Measurements from ENCODE around the gene SNX5. TPM values are rescaled to one million over a fixed set of nuclear protein-coding genes. Genes with fewer than 3 reads are reported as not detected.

Gene SNX5
- total RNA-seq, 4 donors from 2014 or later = 49.9 to 114 (median 64.5) TPM

- Histone ChIP-seq H3K27me3 (no peaks in the 10 kb centered on the region), H3K36me3 (peaks cover 1% of the 10 kb centered on the region), H3K4me1 (peaks cover 30% of the 10 kb centered on the region), H3K4me3 (no peak overlapping the region), H3K9me3 (no peaks in the 10 kb centered on the region), H3K27ac (no peak overlapping the region)
- no peak for DNase-seq (ENCODE audit: low spot score in 2 of 2)
- no peak for TF ChIP-seq POLR2AphosphoS5 (IDR thresholded peaks at IDR 0.05)
- no peak for TF ChIP-seq POLR2A (IDR thresholded peaks at IDR 0.05)
- TF ChIP-seq CTCF (IDR thresholded peaks at IDR 0.05) = no peak
- no peak for TF ChIP-seq EP300 (IDR thresholded peaks at IDR 0.05)
- 85% methylated on average over 9 of the region's 9 CpGs for WGBS
Measured at GRCh38 chr20:17935761-17936160, 32.8 kb downstream of the SNX5 start.

- Histone ChIP-seq H3K4me3 (no peak overlapping the region), H3K36me3 (no peaks in the 10 kb centered on the region), H3K4me1 (peaks cover 30% of the 10 kb centered on the region), H3K9me3 (no peaks in the 10 kb centered on the region), H3K27ac (no peak overlapping the region), H3K27me3 (no peaks in the 10 kb centered on the region)
- WGBS = 85% methylated on average over 3 of the region's 3 CpGs
- TF ChIP-seq POLR2A (IDR thresholded peaks at IDR 0.05) (no peak), POLR2AphosphoS5 (IDR thresholded peaks at IDR 0.05) (no peak), EP300 (IDR thresholded peaks at IDR 0.05) (no peak), CTCF (IDR thresholded peaks at IDR 0.05) (no peak)
- no peak for DNase-seq (ENCODE audit: low spot score in 2 of 2)
Measured at GRCh38 chr20:17935186-17935585, 33.4 kb downstream of the SNX5 start.

GRCh38 chr20:17934141-17934862 lies 34.3 kb downstream of the SNX5 start:
- H3K36me3 ChIP-seq = no peaks in the 10 kb centered on the region
- H3K4me3 ChIP-seq = no peak overlapping the region
- TF ChIP-seq EP300 (IDR thresholded peaks at IDR 0.05) = no peak
- H3K9me3 ChIP-seq = no peaks in the 10 kb centered on the region
- peaks cover 24% of the 10 kb centered on the region for H3K4me1 ChIP-seq
- no peak for DNase-seq (ENCODE audit: low spot score in 2 of 2)
- WGBS = 71% methylated on average over 16 of the region's 16 CpGs
- H3K27ac ChIP-seq = no peak overlapping the region
- H3K27me3 ChIP-seq = no peaks in the 10 kb centered on the region

GRCh38 chr20:17933711-17934110 lies 34.9 kb downstream of the SNX5 start:
- H3K9me3 ChIP-seq = no peaks in the 10 kb centered on the region
- peaks cover 18% of the 10 kb centered on the region for H3K4me1 ChIP-seq
- H3K27me3 ChIP-seq = no peaks in the 10 kb centered on the region
- H3K27ac ChIP-seq = no peak overlapping the region
- WGBS = 82% methylated on average over 3 of the region's 5 CpGs
- TF ChIP-seq EP300 (IDR thresholded peaks at IDR 0.05) (no peak), CTCF (IDR thresholded peaks at IDR 0.05) (no peak), POLR2AphosphoS5 (IDR thresholded peaks at IDR 0.05) (no peak), POLR2A (IDR thresholded peaks at IDR 0.05) (no peak)
- H3K4me3 ChIP-seq = no peak overlapping the region
- no peak for DNase-seq (ENCODE audit: low spot score in 2 of 2)
- no peaks in the 10 kb centered on the region for H3K36me3 ChIP-seq

GRCh38 chr20:17933121-17933520 lies 35.5 kb downstream of the SNX5 start:
- H3K27ac ChIP-seq = no peak overlapping the region
- no peaks in the 10 kb centered on the region for H3K27me3 ChIP-seq
- H3K4me3 ChIP-seq = no peak overlapping the region
- peaks cover 16% of the 10 kb centered on the region for H3K4me1 ChIP-seq
- no peak for TF ChIP-seq POLR2AphosphoS5 (IDR thresholded peaks at IDR 0.05)
- no peak for TF ChIP-seq CTCF (IDR thresholded peaks at IDR 0.05)
- no peak for TF ChIP-seq POLR2A (IDR thresholded peaks at IDR 0.05)
- no peak for TF ChIP-seq EP300 (IDR thresholded peaks at IDR 0.05)
- 90% methylated on average over 1 of the region's 1 CpG for WGBS
- no peak for DNase-seq (ENCODE audit: low spot score in 2 of 2)
- no peaks in the 10 kb centered on the region for H3K36me3 ChIP-seq
- H3K9me3 ChIP-seq = no peaks in the 10 kb centered on the region

Data from suprapubic skin (tissue), 4 donors.